ENCODE data around the gene SON. TPM values are rescaled to one million over a fixed set of nuclear protein-coding genes. Genes with fewer than 3 reads are reported as not detected.
"Not testable (repeated sequence)": the region's sequence is repeated elsewhere in the genome, so short reads cannot be mapped to it uniquely, and the experiment has no call there.

The SON gene
- total RNA-seq, result 83.2 and 132 TPM in 2 replicates

GRCh38 chr21:33542640-33543504 is at the start of gene SON:
SON (plus strand) TSS chr21:33543038; CDS start chr21:33543093, 55 bp downstream.
- peak; percentile 97 to 99 for DNase-seq (ENCODE audit: low read depth in 2 of 2)

- DNase-seq (ENCODE audit: low read depth in 2 of 2), result no peak
Measured at GRCh38 chr21:33493756-33494155, 49.1 kb upstream of the SON start.

GRCh38 chr21:33495743-33496142 is 47.1 kb upstream of the SON start:
- no peak for DNase-seq (ENCODE audit: low read depth in 2 of 2)

- no peak for DNase-seq (ENCODE audit: low read depth in 2 of 2)
Measured at GRCh38 chr21:33496345-33496744, 46.5 kb upstream of the SON start.

GRCh38 chr21:33505833-33506232 is 37.0 kb upstream of the SON start:
- no peak for DNase-seq (ENCODE audit: low read depth in 2 of 2)

GRCh38 chr21:33507003-33507402 is 35.8 kb upstream of the SON start:
- DNase-seq (ENCODE audit: low read depth in 2 of 2), result not testable (repeated sequence)

GRCh38 chr21:33510826-33511225 is 32.0 kb upstream of the SON start:
- DNase-seq (ENCODE audit: low read depth in 2 of 2), result no peak

GRCh38 chr21:33511639-33512038 is 31.2 kb upstream of the SON start:
- DNase-seq (ENCODE audit: low read depth in 2 of 2), result no peak

GRCh38 chr21:33512481-33512880 is 30.4 kb upstream of the SON start:
- DNase-seq (ENCODE audit: low read depth in 2 of 2), result no peak

- no peak for DNase-seq (ENCODE audit: low read depth in 2 of 2)
Measured at GRCh38 chr21:33514229-33514628, 28.6 kb upstream of the SON start.

GRCh38 chr21:33518899-33519298 is 23.9 kb upstream of the SON start:
- DNase-seq (ENCODE audit: low read depth in 2 of 2), result no peak

- DNase-seq (ENCODE audit: low read depth in 2 of 2), result no peak
Measured at GRCh38 chr21:33522297-33522952, 20.4 kb upstream of the SON start.

GRCh38 chr21:33522953-33523349 is 19.9 kb upstream of the SON start:
- DNase-seq (ENCODE audit: low read depth in 2 of 2), result no peak

- no peak for DNase-seq (ENCODE audit: low read depth in 2 of 2)
Measured at GRCh38 chr21:33531007-33531406, 11.8 kb upstream of the SON start.

- DNase-seq (ENCODE audit: low read depth in 2 of 2), result no peak
Measured at GRCh38 chr21:33537212-33537611, 5.6 kb upstream of the SON start.

GRCh38 chr21:33539616-33540015 is 3.2 kb upstream of the SON start:
- DNase-seq (ENCODE audit: low read depth in 2 of 2), result no peak

- DNase-seq (ENCODE audit: low read depth in 2 of 2), result no peak
Measured at GRCh38 chr21:33540711-33541104, 2.1 kb upstream of the SON start.

GRCh38 chr21:33541105-33541711 is 1.6 kb upstream of the SON start:
- peak in 1 of 2 donors; percentile 26 for DNase-seq (ENCODE audit: low read depth in 2 of 2)

GRCh38 chr21:33541756-33542639 is 840 bp upstream of the SON start, which contains the start of gene GART:
GART (minus strand) TSS chr21:33542117; CDS start chr21:33539315, 2,802 bp downstream.
- peak; percentile 45 to 83 for DNase-seq (ENCODE audit: low read depth in 2 of 2)

GRCh38 chr21:33543505-33544129 is 779 bp downstream of the SON start:
- peak in 1 of 2 donors; percentile 37 for DNase-seq (ENCODE audit: low read depth in 2 of 2)
